Memory B cell (primary cell): ENCODE measurements around the gene PTPRN2.
"Not testable (repeated sequence)": the region's sequence is repeated elsewhere in the genome, so short reads cannot be mapped to it uniquely, and the experiment has no call there.

Experiments
- ATAC-seq: fragments of 150-1000 bp; cut with Tn5 transposase; 2 replicates; pipeline ENCODE4 v1.10.0; 2021; ENCODE audit warnings: low read depth, mild to moderate bottlenecking, moderate library complexity
- DNase-seq, 2 donors: peaks; one replicate each; pipeline ENCODE4 v3.0.0; 2022; ENCODE audit warnings: low spot score in 2 of 2
- H3K27ac Mint-ChIP-seq: one replicate; pipeline ENCODE4 v1.8.0; 2022; ENCODE audit warnings: mild to moderate bottlenecking, moderate library complexity, mixed read lengths
- H3K27me3 Mint-ChIP-seq: one replicate; pipeline ENCODE4 v1.8.0; 2022; ENCODE audit warnings: mixed read lengths
- H3K36me3 Mint-ChIP-seq: one replicate; pipeline ENCODE4 v1.8.0; 2022; ENCODE audit warnings: mild to moderate bottlenecking, mixed read lengths
- H3K4me1 Mint-ChIP-seq: one replicate; pipeline ENCODE4 v1.8.0; 2022; ENCODE audit warnings: mixed read lengths
- H3K4me3 Mint-ChIP-seq: one replicate; pipeline ENCODE4 v1.8.0; 2022; ENCODE audit warnings: mild to moderate bottlenecking, moderate library complexity, mixed read lengths
- H3K9me3 Mint-ChIP-seq: one replicate; pipeline ENCODE4 v1.8.0; 2022; ENCODE audit warnings: mixed read lengths

The PTPRN2 gene

DNA sequence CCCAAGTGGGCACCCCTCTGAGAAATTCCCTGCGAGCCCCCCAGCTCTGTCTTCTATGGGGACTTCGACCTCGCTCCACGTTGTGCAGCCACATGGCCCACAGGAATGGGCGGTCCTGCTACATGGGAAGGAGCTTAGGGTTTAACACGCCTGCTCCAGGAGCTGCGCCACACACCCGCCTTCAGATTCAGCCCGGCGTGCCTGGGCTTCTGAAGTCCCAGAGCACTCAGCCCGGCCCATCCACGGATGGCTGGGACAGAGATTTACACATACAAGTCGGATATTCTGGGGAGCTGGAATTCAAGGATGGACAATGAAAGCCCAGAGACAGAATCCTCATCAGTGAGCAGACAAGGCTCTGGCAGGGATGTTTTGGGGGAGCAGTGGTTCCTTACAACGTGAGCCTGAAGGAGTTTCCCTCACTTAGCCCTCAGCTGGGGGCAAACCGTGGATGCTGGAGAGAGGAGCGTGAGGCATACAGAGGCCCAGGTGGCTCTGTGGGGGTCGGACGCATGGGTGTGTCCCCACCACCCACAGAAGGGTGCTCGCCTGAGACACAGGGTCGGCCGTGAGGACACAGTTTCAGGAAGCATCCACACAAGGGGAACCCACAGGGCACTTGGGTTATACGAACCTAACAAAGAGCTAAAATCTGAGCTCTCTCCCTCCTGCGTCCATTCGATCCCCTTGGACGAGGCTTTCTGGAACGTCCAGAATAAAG is 877.9 kb downstream of the PTPRN2 start:
- DNase-seq, result no peak
- H3K9me3 Mint-ChIP-seq, result no peaks in the 10 kb centered on the region
- no peaks in the 10 kb centered on the region for H3K36me3 Mint-ChIP-seq

DNA sequence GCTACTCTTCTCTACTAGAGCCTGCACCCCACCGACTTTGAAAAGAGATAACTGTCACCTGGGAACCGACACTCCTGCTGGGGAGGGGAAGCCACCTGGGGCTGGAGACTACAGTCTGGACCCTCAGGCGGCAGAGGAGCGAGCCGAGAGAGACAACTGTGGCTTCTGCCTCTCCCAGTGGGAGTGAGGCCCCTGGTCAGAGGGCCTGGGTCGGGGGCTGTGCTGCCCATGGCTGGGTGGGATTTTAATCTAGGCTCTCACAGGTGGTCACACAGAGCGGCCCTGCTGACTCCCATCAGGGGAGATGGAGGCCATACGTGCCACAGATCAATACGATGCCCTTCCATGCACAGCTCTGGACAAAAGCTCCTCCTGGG is 878.7 kb downstream of the PTPRN2 start:
- Mint-ChIP-seq H3K4me1 (no peaks in the 10 kb centered on the region), H3K27me3 (peaks cover 5% of the 10 kb centered on the region), H3K27ac (no peak overlapping the region), H3K4me3 (no peak overlapping the region), H3K36me3 (no peaks in the 10 kb centered on the region), H3K9me3 (no peaks in the 10 kb centered on the region)
- ATAC-seq (no peak), DNase-seq (no peak)

More for the DNA sequence above, 877.9 kb downstream of the PTPRN2 start:
- H3K4me1 Mint-ChIP-seq, result no peaks in the 10 kb centered on the region
- H3K4me3 Mint-ChIP-seq, result no peak overlapping the region
- ATAC-seq, result no peak
- no peak overlapping the region for H3K27ac Mint-ChIP-seq
- H3K27me3 Mint-ChIP-seq, result peaks cover 5% of the 10 kb centered on the region

DNA sequence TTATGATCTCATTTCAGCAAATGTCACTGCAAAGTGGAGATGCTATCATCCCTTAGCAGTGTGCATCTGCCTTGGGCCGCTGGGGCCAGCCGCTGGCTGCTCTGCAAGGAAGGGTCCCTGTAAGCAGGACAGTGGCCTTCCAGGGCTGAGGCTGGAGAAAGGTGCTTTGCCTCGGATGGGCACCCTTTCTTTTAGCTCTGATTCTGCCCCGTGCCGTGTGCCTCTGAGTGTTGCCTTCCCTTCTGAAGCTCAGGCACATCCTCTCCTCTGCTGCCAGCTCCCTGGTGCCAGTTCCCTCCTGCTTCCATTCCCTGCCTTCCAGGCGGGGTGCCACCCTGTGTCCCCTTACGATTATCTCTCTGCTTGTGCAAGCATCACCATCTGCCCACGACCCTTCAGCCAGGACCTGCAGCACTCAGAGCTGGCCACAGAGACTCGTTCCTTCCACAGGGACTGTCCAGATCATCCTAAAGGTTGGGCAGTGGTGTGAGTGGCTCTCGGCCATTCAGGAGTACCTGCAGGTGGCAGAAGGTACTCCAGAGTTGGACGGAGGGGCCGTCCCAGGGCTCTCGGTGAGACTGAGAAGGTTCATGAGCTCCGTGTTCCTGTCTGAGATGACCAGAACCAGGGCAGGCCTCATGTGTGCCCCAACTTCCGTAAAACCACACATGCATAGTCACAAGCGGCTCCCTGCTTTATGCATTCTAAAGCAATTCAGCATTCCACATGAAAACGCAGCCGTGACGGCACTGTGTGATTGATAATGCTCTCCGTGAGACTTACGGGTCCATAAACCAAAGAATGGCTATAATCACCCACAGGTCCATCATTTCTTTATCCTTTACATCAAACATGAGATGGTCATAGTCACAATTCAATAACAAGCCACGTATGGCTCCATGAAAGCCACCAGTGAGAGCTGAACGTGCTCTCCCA is 879.4 kb downstream of the PTPRN2 start:
- Mint-ChIP-seq H3K36me3 (no peaks in the 10 kb centered on the region), H3K4me3 (no peak overlapping the region), H3K9me3 (no peaks in the 10 kb centered on the region), H3K4me1 (no peaks in the 10 kb centered on the region), H3K27me3 (peaks cover 5% of the 10 kb centered on the region), H3K27ac (no peak overlapping the region)
- ATAC-seq (no peak), DNase-seq (no peak)

DNA sequence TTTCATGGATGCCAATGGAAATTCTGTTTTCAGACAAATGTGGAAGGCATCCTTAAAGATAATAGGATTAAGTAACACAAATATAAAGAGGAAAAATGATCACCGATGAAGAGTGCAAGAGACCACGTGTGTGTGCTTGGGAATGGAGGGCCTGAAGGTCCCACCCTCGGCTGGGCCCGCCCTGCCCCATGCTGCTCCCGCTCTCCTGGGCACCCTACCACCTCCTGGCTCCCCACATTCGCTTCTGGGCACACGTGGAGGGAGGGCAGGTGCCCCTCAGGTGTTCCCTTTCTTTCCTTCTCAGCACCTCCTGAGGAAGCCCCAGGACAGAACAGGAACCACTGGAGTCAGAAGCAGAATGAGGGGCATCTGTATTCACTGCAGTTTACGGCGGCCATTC is 883.3 kb downstream of the PTPRN2 start:
- ATAC-seq (no peak), DNase-seq (no peak)
- Mint-ChIP-seq H3K36me3 (peaks cover 2% of the 10 kb centered on the region), H3K4me1 (no peaks in the 10 kb centered on the region), H3K4me3 (no peak overlapping the region), H3K9me3 (no peaks in the 10 kb centered on the region), H3K27ac (no peak overlapping the region), H3K27me3 (peaks cover 9% of the 10 kb centered on the region)

DNA sequence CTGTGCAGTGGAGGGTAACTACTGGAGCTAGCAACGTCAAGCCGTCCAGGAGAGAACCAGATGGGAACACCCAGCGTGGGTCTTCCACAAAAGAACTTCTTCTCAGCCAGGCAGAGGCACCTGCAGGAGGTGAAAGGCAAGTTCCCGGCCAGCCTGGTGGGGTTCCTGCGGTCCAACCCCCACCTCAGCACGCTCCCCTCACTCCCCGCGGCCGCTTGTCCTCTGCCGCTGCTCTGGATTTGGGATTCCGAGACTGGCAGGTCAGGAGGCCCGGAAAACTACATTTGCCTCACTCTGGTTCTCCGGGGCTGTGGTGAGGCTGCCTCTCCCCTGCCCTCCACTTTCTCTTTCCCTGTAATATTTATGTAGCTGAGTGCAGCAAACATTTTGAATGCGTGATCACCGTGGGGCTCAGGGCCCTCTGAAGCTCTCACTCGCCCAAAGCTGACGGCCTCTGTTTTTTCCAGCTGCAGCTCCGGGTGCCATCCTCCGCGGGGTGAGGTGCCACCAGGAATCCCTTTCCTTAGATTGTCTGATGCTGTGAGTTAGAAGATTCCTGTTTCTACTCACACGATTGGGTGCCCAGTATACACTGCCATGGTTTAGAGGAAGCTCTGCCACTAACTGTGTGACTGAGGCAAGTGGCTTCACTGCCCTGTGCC is 884.0 kb downstream of the PTPRN2 start:
- ATAC-seq (no peak), DNase-seq (no peak)
- no peak overlapping the region for H3K4me3 Mint-ChIP-seq
- no peak overlapping the region for H3K27ac Mint-ChIP-seq
- H3K36me3 Mint-ChIP-seq, result peaks cover 2% of the 10 kb centered on the region
- no peaks in the 10 kb centered on the region for H3K4me1 Mint-ChIP-seq
- peaks cover 9% of the 10 kb centered on the region for H3K27me3 Mint-ChIP-seq
- no peaks in the 10 kb centered on the region for H3K9me3 Mint-ChIP-seq

DNA sequence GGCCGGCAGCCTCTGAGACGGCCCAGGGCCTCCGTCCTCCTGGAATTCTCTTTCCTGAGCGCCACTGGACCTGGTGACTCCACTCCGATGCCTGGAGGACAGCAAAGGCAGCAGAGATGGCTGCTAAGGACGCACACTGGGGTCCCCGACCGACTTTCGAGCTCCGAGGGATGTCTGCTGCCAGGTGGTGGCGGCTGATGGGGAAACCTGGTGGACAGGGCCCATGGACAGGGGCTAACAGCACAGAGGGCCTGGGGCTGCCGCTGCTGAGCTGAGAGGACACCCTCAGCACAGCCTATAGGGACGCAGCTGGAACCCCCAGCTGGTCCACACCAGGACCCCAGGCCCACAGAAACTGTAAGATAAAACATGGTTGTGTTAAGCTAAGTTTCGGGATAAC is 884.5 kb downstream of the PTPRN2 start:
- ATAC-seq (no peak), DNase-seq (no peak)
- Mint-ChIP-seq H3K9me3 (no peaks in the 10 kb centered on the region), H3K27ac (no peak overlapping the region), H3K27me3 (peaks cover 8% of the 10 kb centered on the region), H3K4me1 (no peaks in the 10 kb centered on the region), H3K36me3 (peaks cover 2% of the 10 kb centered on the region), H3K4me3 (no peak overlapping the region)

DNA sequence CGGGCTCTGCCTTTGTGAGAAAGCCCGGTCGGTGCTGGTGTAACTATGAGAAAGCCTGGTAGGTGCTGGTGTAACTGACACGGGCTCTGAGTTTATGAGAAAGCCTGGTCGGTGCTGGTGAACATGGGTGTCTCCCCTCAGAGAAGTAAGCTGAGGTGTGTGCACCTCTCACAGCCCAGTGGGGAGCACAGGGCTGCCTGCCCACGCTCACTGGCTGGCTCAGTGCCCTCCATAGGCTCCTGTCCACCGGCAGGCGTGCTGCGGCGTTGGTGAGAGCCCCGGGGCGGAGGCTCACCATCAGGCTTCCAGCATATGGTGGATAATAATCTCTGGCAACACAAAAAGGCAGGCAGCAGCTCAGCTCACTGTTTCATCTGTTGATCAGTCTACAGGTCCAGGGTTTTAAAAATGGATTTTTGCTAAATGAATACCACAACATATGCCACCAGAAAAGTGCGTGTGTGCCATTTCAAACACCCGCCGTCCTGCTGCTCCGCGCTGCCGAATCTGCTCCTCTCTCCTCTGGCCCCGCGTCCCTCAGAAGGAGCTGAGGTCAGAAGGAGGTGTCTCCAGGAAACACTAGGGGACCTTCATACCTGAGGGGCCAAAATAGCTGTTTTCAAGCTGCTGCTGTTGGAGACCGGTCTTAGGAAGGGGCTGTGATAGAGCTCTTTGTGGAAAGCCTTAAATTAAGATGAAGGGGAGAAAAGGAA is 885.2 kb downstream of the PTPRN2 start:
- peaks cover 6% of the 10 kb centered on the region for H3K27me3 Mint-ChIP-seq
- H3K4me3 Mint-ChIP-seq, result no peak overlapping the region
- no peaks in the 10 kb centered on the region for H3K9me3 Mint-ChIP-seq
- H3K27ac Mint-ChIP-seq, result no peak overlapping the region
- DNase-seq (no peak), ATAC-seq (no peak)
- peaks cover 2% of the 10 kb centered on the region for H3K36me3 Mint-ChIP-seq
- H3K4me1 Mint-ChIP-seq, result no peaks in the 10 kb centered on the region

DNA sequence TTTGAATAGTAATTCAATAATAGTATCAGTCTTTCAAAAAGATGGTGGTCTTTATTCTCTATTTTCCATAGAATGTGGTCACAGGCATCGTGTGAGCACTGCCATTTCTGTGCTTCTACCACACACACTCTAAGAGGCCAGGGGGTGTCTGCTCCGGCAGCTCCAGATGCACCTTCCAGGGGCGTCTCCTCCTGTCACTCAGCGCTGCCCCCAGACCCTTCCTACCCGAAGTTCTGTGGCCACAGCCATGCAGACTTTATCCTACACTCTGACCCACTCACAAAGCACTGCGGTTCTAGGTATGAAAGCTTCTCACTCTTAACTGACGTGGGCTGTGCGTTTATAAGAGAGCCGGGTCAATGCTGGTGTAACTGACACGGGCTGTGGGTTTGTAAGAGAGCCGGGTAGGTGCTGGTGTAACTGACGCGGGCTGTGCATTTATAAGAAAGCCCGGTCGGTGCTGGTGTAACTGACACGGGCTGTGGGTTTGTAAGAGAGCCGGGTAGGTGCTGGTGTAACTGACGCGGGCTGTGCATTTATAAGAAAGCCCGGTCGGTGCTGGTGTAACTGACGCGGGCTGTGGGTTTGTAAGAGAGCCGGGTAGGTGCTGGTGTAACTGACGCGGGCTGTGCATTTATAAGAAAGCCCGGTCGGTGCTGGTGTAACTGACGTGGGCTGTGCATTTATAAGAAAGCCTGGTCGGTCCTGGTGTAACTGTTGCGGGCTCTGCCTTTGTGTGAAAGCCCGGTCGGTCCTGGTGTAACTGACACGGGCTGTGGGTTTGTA is 886.0 kb downstream of the PTPRN2 start:
- not testable (repeated sequence) for H3K4me3 Mint-ChIP-seq, H3K4me1 Mint-ChIP-seq, H3K27ac Mint-ChIP-seq, H3K36me3 Mint-ChIP-seq, H3K27me3 Mint-ChIP-seq, DNase-seq, ATAC-seq, H3K9me3 Mint-ChIP-seq

DNA sequence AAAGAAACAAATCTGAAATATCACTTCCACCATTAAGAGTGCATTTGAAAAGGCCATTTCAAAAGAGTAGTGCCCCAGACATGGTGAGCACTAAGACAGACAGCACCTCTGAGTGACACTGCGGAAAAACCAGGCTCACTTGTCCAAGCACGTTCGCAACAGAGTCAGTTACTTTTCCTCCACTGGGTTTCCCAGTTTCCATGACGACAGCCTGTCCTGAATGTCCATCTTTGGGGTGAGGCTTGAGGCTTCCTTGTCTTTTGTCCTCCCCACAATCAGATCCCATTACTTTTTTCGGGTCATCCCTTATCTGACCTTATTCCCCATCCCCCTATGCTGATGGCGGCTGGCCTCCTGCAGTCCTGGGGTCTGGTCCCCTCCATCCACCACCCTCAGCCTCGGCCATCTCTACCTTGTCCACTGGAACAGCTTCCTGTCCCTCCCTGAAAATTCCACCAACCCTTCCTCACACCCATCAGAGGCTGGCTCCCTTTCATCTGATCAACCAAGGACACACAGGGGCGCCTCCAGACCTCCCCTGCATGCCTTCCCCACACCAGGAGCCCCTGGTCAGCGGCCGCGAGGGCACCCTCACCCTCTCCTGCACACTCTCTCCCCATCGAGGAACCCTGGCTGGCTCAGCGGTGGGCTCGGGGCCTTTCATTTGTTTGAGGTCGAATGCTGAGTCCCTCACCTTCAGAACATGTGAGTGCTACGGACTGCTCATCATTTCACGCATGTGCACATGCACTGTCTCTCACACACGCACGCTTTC is 887.2 kb downstream of the PTPRN2 start:
- H3K4me3 Mint-ChIP-seq, result no peak overlapping the region
- no peak overlapping the region for H3K27ac Mint-ChIP-seq
- DNase-seq (no peak), ATAC-seq (no peak)
- H3K9me3 Mint-ChIP-seq, result no peaks in the 10 kb centered on the region
- peaks cover 2% of the 10 kb centered on the region for H3K36me3 Mint-ChIP-seq
- H3K4me1 Mint-ChIP-seq, result no peaks in the 10 kb centered on the region
- peaks cover 4% of the 10 kb centered on the region for H3K27me3 Mint-ChIP-seq

DNA sequence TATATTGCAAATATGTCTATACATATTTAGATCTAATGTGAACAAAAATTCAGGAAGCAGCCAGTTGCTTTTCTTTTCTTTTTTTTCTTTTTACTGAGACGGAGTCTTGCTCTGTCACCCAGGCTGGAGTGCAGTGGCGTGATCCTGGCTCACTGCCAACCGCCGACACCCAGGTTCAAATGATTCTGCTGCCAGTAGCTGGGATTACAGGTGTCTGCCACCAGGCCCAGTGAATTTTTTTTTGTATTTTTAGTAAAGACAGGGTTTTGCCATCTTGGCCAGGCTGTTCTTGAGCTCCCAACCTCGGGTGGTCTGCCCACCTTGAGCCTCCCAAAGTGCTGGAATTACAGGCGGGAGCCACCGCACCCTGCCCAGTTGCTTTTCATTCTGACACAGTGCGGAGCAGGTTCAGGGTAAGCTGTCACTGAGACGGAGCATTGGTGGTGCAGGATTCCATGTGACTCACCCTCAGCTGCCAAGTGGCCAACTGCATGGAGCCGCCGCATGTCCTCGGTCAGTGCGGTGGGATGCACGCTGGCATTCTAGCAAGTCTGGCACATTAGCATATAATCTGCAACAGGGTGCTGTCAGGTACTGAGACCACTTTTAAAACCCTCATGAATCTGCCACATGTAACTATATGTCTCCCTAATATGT is 888.1 kb downstream of the PTPRN2 start:
- DNase-seq (no peak), ATAC-seq (no peak)
- peaks cover 4% of the 10 kb centered on the region for H3K27me3 Mint-ChIP-seq
- H3K27ac Mint-ChIP-seq, result no peak overlapping the region
- H3K9me3 Mint-ChIP-seq, result no peaks in the 10 kb centered on the region
- peaks cover 2% of the 10 kb centered on the region for H3K36me3 Mint-ChIP-seq
- H3K4me3 Mint-ChIP-seq, result no peak overlapping the region
- H3K4me1 Mint-ChIP-seq, result no peaks in the 10 kb centered on the region

DNA sequence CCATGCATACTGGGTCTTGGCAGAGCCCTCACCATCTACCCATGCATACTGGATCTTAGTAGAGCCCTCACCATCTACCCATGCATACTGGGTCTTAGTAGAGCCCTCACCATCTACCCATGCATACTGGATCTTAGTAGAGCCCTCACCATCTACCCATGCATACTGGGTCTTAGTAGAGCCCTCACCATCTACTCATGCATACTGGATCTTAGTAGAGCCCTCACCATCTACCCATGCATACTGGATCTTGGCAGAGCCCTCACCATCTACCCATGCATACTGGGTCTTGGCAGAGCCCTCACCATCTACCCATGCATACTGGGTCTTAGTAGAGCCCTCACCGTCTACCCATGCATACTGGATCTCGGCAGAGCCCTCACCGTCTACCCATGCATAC is 890.3 kb downstream of the PTPRN2 start:
- H3K27ac Mint-ChIP-seq, DNase-seq, H3K27me3 Mint-ChIP-seq, H3K9me3 Mint-ChIP-seq, H3K4me1 Mint-ChIP-seq, ATAC-seq, H3K4me3 Mint-ChIP-seq, H3K36me3 Mint-ChIP-seq: not testable (repeated sequence)

DNA sequence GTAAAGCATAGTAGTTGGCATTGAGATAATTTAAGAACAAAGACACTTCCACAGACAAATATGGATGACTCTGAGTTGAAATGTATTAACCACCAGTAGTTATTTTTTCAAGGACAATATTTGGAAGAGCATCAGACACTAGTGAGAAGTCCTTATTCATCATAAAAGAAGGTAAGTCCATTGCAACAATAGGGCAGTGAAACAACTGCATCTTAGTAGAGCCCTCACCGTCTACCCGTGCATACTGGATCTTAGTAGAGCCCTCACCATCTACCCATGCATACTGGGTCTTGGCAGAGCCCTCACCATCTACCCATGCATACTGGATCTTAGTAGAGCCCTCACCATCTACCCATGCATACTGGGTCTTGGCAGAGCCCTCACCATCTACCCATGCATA is 892.0 kb downstream of the PTPRN2 start:
- ATAC-seq, H3K4me1 Mint-ChIP-seq, H3K9me3 Mint-ChIP-seq, H3K27ac Mint-ChIP-seq, H3K4me3 Mint-ChIP-seq, H3K27me3 Mint-ChIP-seq, DNase-seq, H3K36me3 Mint-ChIP-seq: not testable (repeated sequence)
